GM12874 (cell line): ENCODE data around the gene WSCD2.

Source experiments
- TF ChIP-seq, protein P1 (sequence below): IDR thresholded peaks from 2 replicates; pipeline ENCODE4 v1.5.1; 2011; ENCODE audit warnings: low read depth, mild to moderate bottlenecking, control low read depth, low read length, moderate library complexity; ENCODE audit not compliant: insufficient read depth

The WSCD2 gene

DNA sequence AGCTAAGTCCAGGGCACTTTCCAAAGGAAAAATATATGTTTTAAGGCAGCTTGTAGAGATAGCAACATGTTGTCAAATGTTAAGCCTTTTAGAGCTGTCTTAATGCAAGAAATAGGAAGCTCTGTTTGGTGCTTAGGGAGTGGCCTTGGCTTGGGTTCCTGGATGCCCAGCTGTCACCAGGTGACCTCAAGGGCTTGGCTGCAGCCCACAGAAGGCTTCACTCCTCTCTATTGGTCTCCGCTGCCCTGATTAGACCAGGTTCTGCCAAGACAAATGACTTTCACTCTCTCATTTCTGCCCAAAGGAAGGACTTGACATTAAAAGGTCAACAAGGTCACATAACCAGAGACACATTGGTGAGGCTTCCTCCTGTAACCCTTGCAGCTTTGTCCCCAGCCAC is 76.8 kb downstream of the WSCD2 start:
- TF ChIP-seq, protein P1, sequence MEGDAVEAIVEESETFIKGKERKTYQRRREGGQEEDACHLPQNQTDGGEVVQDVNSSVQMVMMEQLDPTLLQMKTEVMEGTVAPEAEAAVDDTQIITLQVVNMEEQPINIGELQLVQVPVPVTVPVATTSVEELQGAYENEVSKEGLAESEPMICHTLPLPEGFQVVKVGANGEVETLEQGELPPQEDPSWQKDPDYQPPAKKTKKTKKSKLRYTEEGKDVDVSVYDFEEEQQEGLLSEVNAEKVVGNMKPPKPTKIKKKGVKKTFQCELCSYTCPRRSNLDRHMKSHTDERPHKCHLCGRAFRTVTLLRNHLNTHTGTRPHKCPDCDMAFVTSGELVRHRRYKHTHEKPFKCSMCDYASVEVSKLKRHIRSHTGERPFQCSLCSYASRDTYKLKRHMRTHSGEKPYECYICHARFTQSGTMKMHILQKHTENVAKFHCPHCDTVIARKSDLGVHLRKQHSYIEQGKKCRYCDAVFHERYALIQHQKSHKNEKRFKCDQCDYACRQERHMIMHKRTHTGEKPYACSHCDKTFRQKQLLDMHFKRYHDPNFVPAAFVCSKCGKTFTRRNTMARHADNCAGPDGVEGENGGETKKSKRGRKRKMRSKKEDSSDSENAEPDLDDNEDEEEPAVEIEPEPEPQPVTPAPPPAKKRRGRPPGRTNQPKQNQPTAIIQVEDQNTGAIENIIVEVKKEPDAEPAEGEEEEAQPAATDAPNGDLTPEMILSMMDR = no peak

DNA sequence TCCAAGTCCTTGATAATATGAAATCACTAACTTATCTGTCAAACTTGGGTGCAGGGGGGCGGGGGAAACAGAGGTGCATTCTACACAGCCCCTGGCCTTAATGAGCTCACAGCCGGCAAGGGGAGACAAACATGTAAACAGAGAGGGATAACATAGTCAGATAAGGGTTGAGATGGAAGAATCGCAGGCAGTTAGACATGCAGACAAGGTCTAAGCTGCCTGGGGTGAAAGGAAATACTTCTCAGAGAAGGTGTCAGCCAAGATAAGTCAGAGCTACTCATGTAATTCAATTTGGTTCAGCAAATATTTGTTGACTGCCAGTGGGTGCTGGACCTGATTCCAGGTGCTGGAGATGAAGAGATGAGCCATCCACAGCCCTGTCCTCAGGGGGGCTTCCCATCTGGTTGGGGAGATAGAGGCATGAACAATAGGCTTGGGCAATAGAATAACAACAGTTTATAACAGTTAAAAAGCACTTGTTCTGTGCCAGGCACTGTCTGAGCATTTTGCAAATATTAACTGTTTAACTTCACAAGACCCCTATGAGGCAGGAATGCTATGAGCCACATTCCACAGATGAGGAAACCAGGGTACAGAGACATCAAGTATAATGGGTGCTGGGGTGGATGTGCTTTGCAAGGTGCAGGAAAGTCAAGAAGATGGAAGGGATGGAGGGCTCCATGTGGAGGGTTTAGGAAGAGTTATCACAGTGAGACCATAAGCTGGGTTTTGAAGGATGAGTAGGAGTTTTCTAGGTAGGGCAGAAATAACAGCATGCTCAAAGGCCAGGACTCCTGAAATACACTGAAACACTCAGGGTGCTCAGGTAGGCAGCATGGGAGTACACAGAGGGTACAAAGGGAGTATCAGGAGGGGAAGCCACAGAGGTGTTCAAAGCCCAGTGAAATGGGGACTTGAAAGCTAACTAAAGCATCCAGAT is 79.0 kb downstream of the WSCD2 start:
- TF ChIP-seq, protein P1 = no peak

GRCh38 chr12:108210001-108210400 is 80.9 kb downstream of the WSCD2 start:
- TF ChIP-seq, protein P1 = no peak

DNA sequence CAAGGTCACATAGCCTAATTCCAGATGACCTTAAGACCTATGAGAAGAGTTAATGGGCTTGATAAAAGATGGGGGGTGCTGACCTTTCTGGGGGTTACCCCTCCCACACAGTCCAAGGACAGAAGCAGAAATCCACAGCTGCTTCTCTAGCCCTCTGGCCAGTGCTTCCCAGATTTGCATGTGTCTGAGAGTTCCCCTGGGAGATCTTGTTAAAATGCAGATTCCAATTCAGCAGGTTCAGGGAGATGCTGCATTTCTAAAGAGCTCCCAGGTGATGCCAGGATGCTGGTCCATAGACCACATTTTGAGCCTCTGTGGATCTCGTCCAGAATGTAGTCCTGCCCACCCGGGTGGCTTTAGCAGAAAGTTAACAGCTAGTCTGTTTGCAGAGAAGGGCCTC is 82.1 kb downstream of the WSCD2 start:
- TF ChIP-seq, protein P1 = no peak

DNA sequence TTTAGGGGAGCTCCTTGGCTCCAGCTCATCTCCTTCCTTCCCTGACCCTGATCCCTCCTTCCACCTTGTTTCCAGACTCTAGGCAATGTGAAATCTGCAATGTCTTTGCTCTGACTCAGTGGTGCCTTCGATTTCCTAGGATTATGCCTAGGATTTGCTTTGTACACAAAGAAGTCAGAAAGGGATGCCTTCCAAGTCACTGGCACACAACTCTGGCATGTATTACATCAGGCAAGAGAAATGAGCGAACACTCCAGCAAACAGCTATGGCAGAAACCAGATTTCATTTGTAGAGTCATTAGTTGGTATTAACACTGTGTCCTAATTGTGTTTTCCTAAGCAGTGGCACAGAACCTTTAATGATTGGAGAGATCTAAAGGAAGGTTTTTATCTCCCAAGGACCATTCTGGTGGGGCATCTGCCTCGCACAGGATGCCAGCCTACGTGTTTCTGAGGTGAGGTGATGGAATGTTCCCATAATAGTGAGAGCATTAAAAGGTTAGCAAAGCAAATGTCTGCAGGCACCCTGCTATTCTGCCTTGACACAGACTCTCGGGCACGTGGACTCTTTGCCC is 84.9 kb downstream of the WSCD2 start:
- TF ChIP-seq, protein P1 = no peak

- TF ChIP-seq, protein P1 = no peak
These were observed 85.4 kb downstream of the WSCD2 start for GRCh38 chr12:108214486-108214885.

DNA sequence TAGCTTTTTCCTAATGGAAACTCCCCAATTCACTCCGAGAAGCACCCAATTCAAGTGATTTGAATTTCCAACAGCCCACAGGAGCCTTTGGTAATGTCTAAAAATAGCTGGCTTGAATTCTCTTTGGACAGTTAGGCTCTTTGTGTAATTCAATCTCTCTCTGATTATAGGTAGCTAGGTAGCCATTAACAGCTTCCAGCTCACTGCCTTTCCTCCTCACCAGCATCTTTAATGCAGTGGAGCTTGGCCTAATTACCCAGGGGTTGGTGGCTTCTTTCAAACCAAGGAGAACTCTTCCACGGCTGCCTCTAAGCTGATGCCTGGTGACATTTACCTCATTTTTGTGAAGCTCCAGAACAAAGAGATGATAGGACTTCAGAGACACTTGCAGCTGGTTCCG is 86.4 kb downstream of the WSCD2 start:
- TF ChIP-seq, protein P1 = no peak
